ENCODE measurements around the gene GAREM1.

GRCh38 chr18:32276256-32276655, 194.4 kb downstream of the GAREM1 start:
- TF ChIP-seq TAF1 (IDR thresholded peaks at IDR 0.05; ENCODE audit: borderline replicate concordance, low read depth, low read length), result no peak
- no peak for TF ChIP-seq POLR2A (IDR thresholded peaks at IDR 0.05; ENCODE audit: low read depth, low read length)
